ENCODE results near the gene NCKAP5L.
"Not testable (repeated sequence)": the region's sequence is repeated elsewhere in the genome, so short reads cannot be mapped to it uniquely, and the experiment has no call there.

Gene NCKAP5L

DNA sequence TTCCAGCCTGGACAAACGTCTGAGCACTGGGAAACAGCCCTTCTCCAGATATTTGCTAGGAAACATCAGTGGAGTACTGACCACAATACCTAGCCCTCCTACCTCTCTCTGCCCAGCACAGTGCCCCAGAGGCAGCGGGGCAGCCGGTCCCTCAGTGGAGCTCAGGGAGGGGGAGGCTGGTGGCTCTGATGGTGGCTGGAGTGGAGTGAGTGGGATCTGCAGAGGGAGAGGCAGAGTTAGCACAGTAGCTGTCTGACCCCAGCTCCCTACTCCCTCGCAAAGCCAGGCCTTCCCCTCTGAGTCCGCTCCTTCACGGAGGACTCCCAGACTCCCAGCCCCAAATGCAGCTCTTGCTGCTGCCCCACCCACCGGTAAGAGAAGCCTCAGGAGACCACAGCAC lies 30.0 kb downstream of the NCKAP5L start:
- no peak for DNase-seq

- DNase-seq: no peak
Observed at GRCh38 chr12:49797449-49797776, 30.8 kb downstream of the NCKAP5L start.

- DNase-seq: no peak
Observed at GRCh38 chr12:49796606-49797448, 31.4 kb downstream of the NCKAP5L start.

DNA sequence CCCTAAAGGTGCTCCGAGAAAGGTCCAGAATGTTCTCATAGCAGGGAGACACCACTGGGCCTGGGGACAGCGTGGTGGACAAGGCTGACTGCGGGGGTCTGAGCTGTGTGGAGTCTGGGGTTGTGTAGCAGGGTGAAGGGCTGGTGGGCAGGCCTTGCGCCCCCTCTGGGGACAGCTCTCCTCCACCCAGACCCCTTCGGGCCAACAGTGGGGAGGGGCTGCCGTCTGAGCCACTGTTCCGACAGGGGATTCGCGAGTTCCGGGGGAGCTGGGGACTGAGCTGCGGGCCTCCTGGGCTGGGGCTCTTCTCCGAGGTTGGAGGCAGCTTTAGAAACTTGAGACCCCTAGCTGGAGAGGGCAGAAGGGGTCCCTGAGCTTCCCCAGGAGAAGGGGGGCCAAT lies 32.1 kb downstream of the NCKAP5L start:
- no peak for DNase-seq

DNA sequence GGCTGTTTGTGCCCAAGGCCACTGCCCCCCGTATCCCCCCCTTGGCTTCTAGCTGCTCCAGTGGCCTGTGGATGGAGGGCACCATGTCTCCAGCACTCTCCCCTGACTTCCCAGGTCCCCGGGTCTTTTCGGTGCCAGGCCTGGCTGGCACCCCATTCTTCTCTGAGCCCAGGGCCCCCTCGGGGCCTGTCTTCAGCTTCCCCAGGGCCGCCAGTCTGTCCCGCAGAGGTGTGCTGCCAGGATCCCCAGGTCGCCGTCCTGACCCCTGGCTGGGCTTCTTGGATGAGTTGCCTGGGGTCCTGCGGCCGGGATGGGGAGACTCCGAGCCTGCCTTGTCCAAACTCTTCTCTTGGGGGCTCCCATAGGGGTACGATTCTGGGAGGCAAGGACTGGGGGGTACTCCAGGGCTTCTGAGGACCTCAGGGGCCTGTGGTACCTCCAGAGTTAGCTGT lies 32.5 kb downstream of the NCKAP5L start:
- no peak for DNase-seq

DNA sequence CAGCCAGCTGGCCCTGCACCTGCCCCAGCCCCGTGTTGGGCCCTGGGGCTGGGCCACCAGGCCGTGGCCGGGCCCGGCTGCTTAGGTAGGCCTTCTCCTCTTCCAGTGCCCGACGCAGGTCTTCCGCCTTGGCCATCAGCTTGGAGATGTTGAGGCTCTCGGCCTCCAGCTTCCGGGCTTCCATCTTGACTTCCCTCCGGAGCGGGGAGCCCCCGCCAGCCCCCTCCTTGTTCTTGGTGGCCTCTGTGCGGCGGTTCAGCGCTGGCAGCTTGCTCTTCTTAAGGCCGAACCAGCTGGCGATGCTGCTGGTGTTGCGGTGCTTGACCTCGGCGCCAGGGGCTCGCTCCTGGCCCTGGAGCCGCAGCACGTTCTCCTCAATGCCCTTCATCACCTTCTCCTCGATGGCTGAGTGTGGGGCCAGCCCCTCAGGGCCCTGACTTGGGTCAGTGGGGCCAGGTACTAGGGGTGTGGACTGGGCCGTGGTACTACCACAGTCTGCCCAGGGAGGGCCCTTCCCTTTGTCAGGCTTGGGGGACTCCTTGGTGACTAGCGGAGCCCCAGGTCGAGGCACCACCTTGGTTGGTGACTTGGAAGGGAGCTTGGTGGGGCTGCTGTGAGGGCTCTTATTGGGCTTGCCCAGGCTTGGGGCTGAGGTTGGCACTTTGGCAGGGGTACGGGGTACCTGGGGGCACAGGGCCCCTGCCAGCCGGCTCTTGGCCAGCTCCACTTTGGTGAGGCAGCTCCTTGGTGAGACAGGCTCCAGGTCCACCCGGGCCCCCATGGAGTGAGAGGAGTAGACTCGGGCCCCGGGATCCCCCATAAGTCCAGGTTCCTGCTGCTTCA lies 33.2 kb downstream of the NCKAP5L start:
- DNase-seq: no peak

- no peak for DNase-seq
Observed at GRCh38 chr12:49794021-49794420, 34.2 kb downstream of the NCKAP5L start.

GRCh38 chr12:49793620-49794019 lies 34.6 kb downstream of the NCKAP5L start:
- no peak for DNase-seq

- no peak for DNase-seq
Observed at GRCh38 chr12:49792976-49793580, 35.1 kb downstream of the NCKAP5L start.

DNA sequence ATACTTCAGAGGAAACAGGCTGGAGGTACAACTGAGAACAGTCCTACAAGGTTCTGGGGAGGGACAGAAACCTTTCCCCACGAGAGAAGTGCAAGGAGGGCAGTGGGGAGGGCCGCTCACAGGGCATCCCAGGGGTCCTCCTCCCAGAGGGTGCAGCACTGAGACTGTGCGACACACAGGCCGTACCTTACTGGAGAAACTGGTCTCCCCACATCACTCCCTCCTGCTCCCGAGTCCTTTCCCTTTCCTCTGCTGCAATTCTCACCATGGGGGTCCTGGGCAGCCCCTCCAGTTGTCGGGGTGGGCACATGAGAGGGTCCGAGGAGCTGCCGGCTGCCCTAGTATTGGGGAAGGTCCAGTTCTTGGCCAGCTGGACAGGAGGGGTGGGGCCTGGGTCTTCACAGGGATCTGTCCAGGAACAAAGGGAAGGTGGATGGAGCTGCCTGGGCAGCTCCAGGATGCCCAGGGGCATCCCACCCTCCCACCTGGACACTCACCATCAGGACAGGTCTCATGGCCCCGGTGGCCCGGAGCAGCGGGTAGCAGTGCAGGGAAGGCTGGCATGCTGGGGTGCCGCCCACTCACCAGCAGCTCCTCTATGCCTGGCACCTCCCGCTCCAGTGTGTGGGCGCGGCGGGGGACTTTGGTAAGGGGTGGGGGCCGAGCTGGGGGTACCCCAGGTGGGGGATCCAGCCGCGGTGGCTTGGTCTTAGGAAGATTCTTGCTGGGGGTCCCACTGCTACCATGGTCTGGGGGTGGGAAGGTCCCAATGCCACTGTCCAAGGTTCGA lies 35.8 kb downstream of the NCKAP5L start:
- DNase-seq: no peak

GRCh38 chr12:49791700-49792099 lies 36.5 kb downstream of the NCKAP5L start:
- no peak for DNase-seq

GRCh38 chr12:49790741-49791555 lies 37.3 kb downstream of the NCKAP5L start:
- DNase-seq: no peak

DNA sequence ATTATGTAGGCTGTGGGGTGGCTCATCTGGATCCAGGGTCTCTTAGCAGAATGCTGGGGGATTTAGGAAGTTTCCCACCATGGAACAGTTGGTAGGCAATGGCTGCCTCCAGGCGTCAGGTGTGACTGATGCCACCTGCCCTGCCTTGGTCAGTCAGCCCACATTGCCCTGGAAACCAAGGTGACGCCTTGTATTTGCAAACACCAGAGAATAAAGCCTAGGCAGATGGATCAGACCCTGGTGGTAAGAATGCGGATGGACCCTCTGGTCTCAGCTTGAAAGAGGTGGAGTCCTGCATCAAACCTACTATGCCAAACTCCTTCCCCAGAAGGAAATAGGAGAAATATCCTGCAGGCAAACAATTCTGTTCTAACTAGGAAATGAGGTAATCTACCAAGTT lies 38.2 kb downstream of the NCKAP5L start:
- DNase-seq: no peak

GRCh38 chr12:49787672-49788071 lies 40.5 kb downstream of the NCKAP5L start:
- no peak for DNase-seq

DNA sequence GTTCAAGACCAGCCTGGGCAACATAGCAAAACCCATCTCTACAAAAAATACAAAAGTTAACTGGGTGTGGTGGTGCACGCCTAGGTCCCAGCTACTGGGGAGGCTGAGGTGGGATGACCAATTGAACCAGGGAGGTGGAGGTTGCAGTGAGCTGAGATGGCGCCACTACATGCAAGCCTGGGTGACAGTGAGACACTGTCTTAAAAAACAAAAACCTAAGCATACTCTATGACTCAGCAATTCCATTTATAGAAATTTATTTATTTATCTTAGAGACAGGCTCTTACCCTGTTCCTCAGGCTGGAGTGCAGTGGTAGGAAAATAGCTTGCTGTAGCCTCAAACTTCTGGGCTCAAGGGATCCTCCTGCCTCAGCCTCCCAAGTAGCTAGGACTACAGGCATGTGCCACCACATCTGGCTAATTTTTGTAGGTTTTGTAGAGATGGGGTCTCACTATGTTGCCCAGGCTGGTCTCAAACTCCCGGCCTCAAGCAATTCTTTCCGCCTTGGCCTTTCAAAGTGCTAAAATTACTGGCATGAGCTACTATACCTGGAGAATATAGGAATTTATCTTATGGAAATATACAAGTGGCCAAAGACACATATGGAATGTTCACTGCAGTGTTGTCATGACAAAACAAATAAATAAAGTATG lies 43.3 kb downstream of the NCKAP5L start:
- DNase-seq: no peak

DNA sequence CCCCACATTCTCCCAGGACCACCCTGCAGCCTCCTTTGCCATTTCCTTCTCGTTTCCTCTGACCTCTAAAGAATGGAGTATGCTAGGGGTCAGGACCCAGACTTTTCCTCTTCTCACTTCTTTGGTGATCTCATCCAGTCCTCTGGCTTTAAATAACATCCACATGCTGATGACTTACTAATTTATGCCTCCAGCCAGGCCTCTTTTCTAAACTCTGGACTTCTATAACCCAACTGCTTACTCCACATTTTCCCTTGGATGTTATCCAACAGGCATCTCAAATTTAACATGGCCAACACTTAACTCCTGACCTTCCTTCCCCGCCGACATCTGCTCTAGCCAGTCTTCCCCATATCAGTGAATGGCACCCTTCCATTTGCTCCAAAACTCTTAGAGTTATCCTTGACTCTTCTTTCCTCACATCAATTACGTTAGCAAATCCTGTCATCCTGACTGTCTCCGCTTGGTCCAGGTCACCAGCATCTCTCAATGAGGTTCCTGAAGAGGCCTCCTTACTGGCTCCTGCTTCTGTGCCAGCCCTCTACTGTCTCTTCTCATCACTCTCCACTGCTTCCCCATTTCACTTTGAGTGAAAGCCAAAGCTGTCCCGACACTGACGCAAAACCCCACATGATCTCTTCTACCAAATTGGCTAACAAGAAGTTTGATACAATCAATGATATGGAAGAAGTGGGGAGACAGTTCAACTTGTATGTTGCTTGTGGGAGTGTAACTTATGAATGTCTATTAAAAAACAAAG lies 44.1 kb downstream of the NCKAP5L start:
- peak; percentile 38 for DNase-seq

DNA sequence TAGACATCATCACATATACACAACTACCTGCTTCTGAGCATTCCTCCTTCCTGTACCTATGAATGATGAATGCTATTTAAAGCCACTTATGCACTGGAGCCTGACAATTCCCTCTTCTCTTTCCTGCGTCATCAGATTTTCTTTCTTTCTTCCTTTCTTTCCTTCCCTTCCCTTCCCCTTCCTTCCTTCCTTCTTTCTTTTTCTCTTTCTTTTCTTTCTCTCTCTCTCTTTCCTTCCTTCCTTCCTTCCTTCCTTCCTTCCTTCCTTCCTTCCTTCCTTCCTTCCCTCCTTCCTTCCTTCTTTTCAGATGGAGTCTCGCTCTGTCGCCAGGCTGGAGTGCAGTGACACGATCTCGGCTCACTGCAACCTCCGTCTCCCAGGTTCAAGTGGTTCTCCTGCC lies 47.3 kb downstream of the NCKAP5L start:
- not testable (repeated sequence) for DNase-seq

DNA sequence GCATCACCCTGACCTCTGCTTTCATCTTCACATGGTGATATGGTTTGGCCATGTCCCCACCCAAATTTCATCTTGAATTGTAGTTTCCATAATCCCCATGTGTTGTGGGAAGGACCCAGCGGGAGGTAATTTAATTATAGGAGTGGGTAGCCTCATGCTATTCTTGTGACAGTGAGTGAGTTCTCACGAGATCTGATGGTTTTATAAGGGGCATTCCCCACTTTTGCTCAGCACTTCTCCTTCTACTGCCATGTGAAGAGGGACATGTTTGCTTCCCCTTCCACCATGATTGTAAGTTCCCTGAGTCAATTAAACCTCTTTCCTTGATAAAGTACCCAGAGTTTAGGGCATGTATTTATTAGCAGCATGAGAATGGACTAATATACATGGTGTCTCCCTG lies 48.6 kb downstream of the NCKAP5L start:
- DNase-seq: no peak

DNA sequence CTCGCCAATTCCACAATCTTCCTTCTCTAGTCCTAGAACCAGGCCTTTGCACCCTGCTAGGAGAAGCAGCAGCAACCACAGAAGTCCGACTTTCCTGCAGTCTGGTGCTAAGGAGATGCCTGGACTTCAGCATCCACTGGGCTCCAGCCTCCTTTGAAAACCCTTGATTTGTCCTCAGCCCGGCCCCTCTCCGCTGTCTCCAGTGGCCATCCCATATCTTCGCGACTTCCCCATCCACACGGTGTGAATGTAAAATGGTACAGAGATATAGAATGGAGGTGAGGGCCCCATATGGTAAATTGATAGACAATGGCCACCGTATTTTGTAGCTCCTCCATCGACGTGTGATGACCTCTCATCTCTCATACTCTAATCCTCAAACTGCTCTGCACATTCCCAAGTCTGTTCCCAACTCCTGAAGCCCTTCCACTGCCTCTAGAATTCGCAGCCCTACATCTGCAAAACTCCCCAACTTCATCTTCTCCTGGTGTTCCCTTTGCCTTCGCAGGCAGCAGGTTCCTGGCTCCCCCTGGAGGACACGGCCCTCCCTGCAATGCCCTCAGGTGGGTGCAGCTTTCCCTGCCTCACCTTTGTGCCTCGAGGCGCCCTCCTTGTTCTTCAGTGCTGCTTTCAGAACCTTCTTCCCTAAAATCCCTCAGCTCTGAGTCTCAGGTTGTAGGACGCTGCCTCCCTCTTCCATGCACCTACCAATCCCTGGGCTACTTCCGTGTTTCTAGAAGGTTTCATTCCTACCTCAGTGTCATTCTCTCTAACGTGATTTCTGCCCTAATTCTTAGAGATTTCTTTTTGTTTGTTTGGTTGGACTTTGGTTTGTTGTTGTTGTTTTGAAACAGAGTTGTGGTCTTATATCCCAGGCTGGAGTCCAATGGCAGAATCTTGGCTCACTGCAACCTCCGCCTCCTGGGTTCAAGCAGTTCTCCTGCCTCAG lies 50.1 kb downstream of the NCKAP5L start:
- peak; percentile 36 for DNase-seq
